Activated CD4-positive, alpha-beta memory T cell treated with anti-CD3 and anti-CD28 coated beads for 36 hours (primary cell): ENCODE results near the gene LLGL1. TPM values are rescaled to one million over a fixed set of nuclear protein-coding genes. Genes with fewer than 3 reads are reported as not detected.

Experiments
- CTCF ChIA-PET: fragments of 350-600 bp; sonication (Branson Sonifier 250); formaldehyde crosslinking; loops from one replicate; lab custom pipeline; 2021; ENCODE audit warnings: antibody characterized with exemption, inconsistent platforms; lab: Charles Lee
- POLR2A ChIA-PET: fragments of 350-600 bp; sonication (Branson Sonifier 250); formaldehyde crosslinking; loops from one replicate; lab custom pipeline; 2021; ENCODE audit warnings: antibody characterized with exemption; lab: Charles Lee
- DNase-seq: peaks from one replicate; pipeline ENCODE4 v3.0.0-alpha.2; 2020
- H3K27ac Mint-ChIP-seq: one replicate; pipeline ENCODE4 v1.8.0; 2021; ENCODE audit warnings: mixed read lengths
- H3K27me3 Mint-ChIP-seq: one replicate; pipeline ENCODE4 v1.8.0; 2021; ENCODE audit warnings: mixed read lengths
- H3K36me3 Mint-ChIP-seq: one replicate; pipeline ENCODE4 v1.8.0; 2021; ENCODE audit warnings: mixed read lengths
- H3K4me1 Mint-ChIP-seq: one replicate; pipeline ENCODE4 v1.8.0; 2021; ENCODE audit warnings: low read depth, mixed read lengths
- H3K4me3 Mint-ChIP-seq: one replicate; pipeline ENCODE4 v1.8.0; 2021; ENCODE audit warnings: mild to moderate bottlenecking, mixed read lengths
- H3K9me3 Mint-ChIP-seq: one replicate; pipeline ENCODE4 v1.8.0; 2021; ENCODE audit warnings: mixed read lengths
- intact Hi-C: fragments of 100-400 bp; cut with micrococcal nuclease; formaldehyde crosslinking; loops from one replicate; pipeline ENCODE4 v1.15.1; 2023
- total RNA-seq, 2 experiments: library from RNA; stranded (reverse); gene quantifications; one replicate each; pipeline ENCODE4 v1.2.3, GENCODE V29; 2021

LLGL1 gene
- total RNA-seq, 2 experiments from 2014 or later: 27.3 to 27.5 TPM

GRCh38 chr17:18262641-18263040, 37.2 kb downstream of the LLGL1 start:
- ChIA-PET POLR2A (no interaction called here), CTCF (interaction anchor here (0.8 to 1.4 kb wide), 2 partner anchors 19 to 58 kb away, joined by 3 to 4 read pairs; no protein-coding TSS in a partner anchor)
- intact Hi-C loops: no loop called here
- Mint-ChIP-seq H3K27me3 (no peaks in the 10 kb centered on the region), H3K36me3 (peaks cover 1% of the 10 kb centered on the region), H3K4me1 (peaks cover 29% of the 10 kb centered on the region), H3K27ac (no peak overlapping the region), H3K9me3 (no peaks in the 10 kb centered on the region), H3K4me3 (no peak overlapping the region)
- DNase-seq: no peak

- Mint-ChIP-seq H3K4me3 (no peak overlapping the region), H3K27ac (no peak overlapping the region), H3K9me3 (no peaks in the 10 kb centered on the region), H3K4me1 (peaks cover 28% of the 10 kb centered on the region), H3K36me3 (peaks cover 1% of the 10 kb centered on the region), H3K27me3 (no peaks in the 10 kb centered on the region)
- ChIA-PET POLR2A (no interaction called here), CTCF (interaction anchor here (1.4 to 2.1 kb wide), 2 partner anchors 16 to 56 kb away, joined by 4 to 8 read pairs; no protein-coding TSS in a partner anchor)
- DNase-seq: no peak
- intact Hi-C loops: no loop called here
These were observed 38.6 kb downstream of the LLGL1 start for GRCh38 chr17:18263885-18264682.

- intact Hi-C loops: no loop called here
- Mint-ChIP-seq H3K4me1 (peaks cover 6% of the 10 kb centered on the region), H3K27me3 (no peaks in the 10 kb centered on the region), H3K4me3 (no peak overlapping the region), H3K27ac (no peak overlapping the region), H3K36me3 (peaks cover 2% of the 10 kb centered on the region), H3K9me3 (no peaks in the 10 kb centered on the region)
- no peak for DNase-seq
- CTCF ChIA-PET: no interaction called here
- POLR2A ChIA-PET: no interaction called here
These were observed 41.9 kb downstream of the LLGL1 start for GRCh38 chr17:18267366-18267765.

GRCh38 chr17:18267927-18268711, 42.7 kb downstream of the LLGL1 start:
- no peaks in the 10 kb centered on the region for H3K9me3 Mint-ChIP-seq

GRCh38 chr17:18270046-18270931, 44.9 kb downstream of the LLGL1 start:
- no peak overlapping the region for H3K27ac Mint-ChIP-seq
- POLR2A ChIA-PET: interaction anchor here (0.8 kb wide), 1 partner anchor 25 kb away, joined by 4 read pairs; no protein-coding TSS in a partner anchor
- intact Hi-C loops: no loop called here
- CTCF ChIA-PET: no interaction called here
- H3K4me3 Mint-ChIP-seq: no peak overlapping the region
- H3K36me3 Mint-ChIP-seq: peaks cover 1% of the 10 kb centered on the region
- no peaks in the 10 kb centered on the region for H3K9me3 Mint-ChIP-seq
- DNase-seq: no peak
- H3K4me1 Mint-ChIP-seq: peaks cover 4% of the 10 kb centered on the region
- H3K27me3 Mint-ChIP-seq: no peaks in the 10 kb centered on the region

More at GRCh38 chr17:18267927-18268711, 42.7 kb downstream of the LLGL1 start:
- intact Hi-C loops: no loop called here
- no peak for DNase-seq
- POLR2A ChIA-PET: interaction anchor here (0.6 to 0.7 kb wide), 2 partner anchors 12 to 116 kb away, joined by 4 to 5 read pairs; no protein-coding TSS in a partner anchor
- peaks cover 4% of the 10 kb centered on the region for H3K4me1 Mint-ChIP-seq
- peaks cover 2% of the 10 kb centered on the region for H3K36me3 Mint-ChIP-seq
- no peak overlapping the region for H3K27ac Mint-ChIP-seq
- H3K27me3 Mint-ChIP-seq: no peaks in the 10 kb centered on the region
- CTCF ChIA-PET: interaction anchor here (0.6 to 0.7 kb wide), 3 partner anchors 49 to 103 kb away, joined by 3 to 4 read pairs (median 4); no protein-coding TSS in a partner anchor
- H3K4me3 Mint-ChIP-seq: no peak overlapping the region

- no peak overlapping the region for H3K4me3 Mint-ChIP-seq
- H3K4me1 Mint-ChIP-seq: no peaks in the 10 kb centered on the region
- peaks cover 24% of the 10 kb centered on the region for H3K36me3 Mint-ChIP-seq
- H3K27me3 Mint-ChIP-seq: no peaks in the 10 kb centered on the region
- intact Hi-C loops: no loop called here
- H3K27ac Mint-ChIP-seq: no peak overlapping the region
- ChIA-PET CTCF (no interaction called here), POLR2A (no interaction called here)
- no peaks in the 10 kb centered on the region for H3K9me3 Mint-ChIP-seq
- DNase-seq: no peak
These were observed 51.6 kb downstream of the LLGL1 start for GRCh38 chr17:18277076-18277475.

- Mint-ChIP-seq H3K27ac (no peak overlapping the region), H3K36me3 (peaks cover 38% of the 10 kb centered on the region), H3K4me3 (no peak overlapping the region), H3K9me3 (no peaks in the 10 kb centered on the region), H3K4me1 (no peaks in the 10 kb centered on the region), H3K27me3 (no peaks in the 10 kb centered on the region)
- intact Hi-C loops: no loop called here
- ChIA-PET POLR2A (no interaction called here), CTCF (no interaction called here)
- no peak for DNase-seq
These were observed 53.4 kb downstream of the LLGL1 start for GRCh38 chr17:18278867-18279266.

GRCh38 chr17:18280249-18280648, 54.8 kb downstream of the LLGL1 start:
- Mint-ChIP-seq H3K27me3 (no peaks in the 10 kb centered on the region), H3K36me3 (peaks cover 45% of the 10 kb centered on the region), H3K27ac (no peak overlapping the region), H3K9me3 (no peaks in the 10 kb centered on the region), H3K4me1 (no peaks in the 10 kb centered on the region), H3K4me3 (no peak overlapping the region)
- ChIA-PET POLR2A (no interaction called here), CTCF (no interaction called here)
- intact Hi-C loops: no loop called here
- no peak for DNase-seq

GRCh38 chr17:18280766-18281371, 55.4 kb downstream of the LLGL1 start:
- Mint-ChIP-seq H3K9me3 (no peaks in the 10 kb centered on the region), H3K27ac (no peak overlapping the region), H3K27me3 (no peaks in the 10 kb centered on the region), H3K4me3 (no peak overlapping the region), H3K36me3 (peaks cover 49% of the 10 kb centered on the region), H3K4me1 (no peaks in the 10 kb centered on the region)
- no peak for DNase-seq
- intact Hi-C loops: no loop called here
- ChIA-PET CTCF (no interaction called here), POLR2A (no interaction called here)

- no peaks in the 10 kb centered on the region for H3K27me3 Mint-ChIP-seq
- H3K36me3 Mint-ChIP-seq: peaks cover 47% of the 10 kb centered on the region
- ChIA-PET CTCF (no interaction called here), POLR2A (no interaction called here)
- DNase-seq: no peak
- intact Hi-C loops: no loop called here
- H3K4me1 Mint-ChIP-seq: no peaks in the 10 kb centered on the region
- no peak overlapping the region for H3K27ac Mint-ChIP-seq
- H3K4me3 Mint-ChIP-seq: no peak overlapping the region
- H3K9me3 Mint-ChIP-seq: no peaks in the 10 kb centered on the region
These were observed 56.4 kb downstream of the LLGL1 start for GRCh38 chr17:18281788-18282187.

GRCh38 chr17:18285296-18285695, 59.9 kb downstream of the LLGL1 start:
- H3K9me3 Mint-ChIP-seq: no peaks in the 10 kb centered on the region
- no peak overlapping the region for H3K4me3 Mint-ChIP-seq
- peaks cover 47% of the 10 kb centered on the region for H3K36me3 Mint-ChIP-seq
- no peak for DNase-seq
- H3K4me1 Mint-ChIP-seq: no peaks in the 10 kb centered on the region
- CTCF ChIA-PET: interaction anchor here (0.6 to 1.0 kb wide), 2 partner anchors 37 to 68 kb away, joined by 3 read pairs; no protein-coding TSS in a partner anchor
- POLR2A ChIA-PET: interaction anchor here (0.6 to 0.7 kb wide), 2 partner anchors 8 to 11 kb away, joined by 3 read pairs; no protein-coding TSS in a partner anchor
- intact Hi-C loops: no loop called here
- H3K27me3 Mint-ChIP-seq: no peaks in the 10 kb centered on the region
- no peak overlapping the region for H3K27ac Mint-ChIP-seq
